NB4 (cell line): ENCODE measurements around the gene EMP2.

Experiments used
- CTCF ChIP-seq: IDR thresholded peaks from one replicate; pipeline ENCODE4 v1.5.1; 2012; ENCODE audit warnings: low read depth, low read length
- TF ChIP-seq, protein P1 (sequence below): IDR thresholded peaks from 2 replicates; pipeline ENCODE4 v1.6.1; 2011; ENCODE audit warnings: low read depth, low read length

DNA sequence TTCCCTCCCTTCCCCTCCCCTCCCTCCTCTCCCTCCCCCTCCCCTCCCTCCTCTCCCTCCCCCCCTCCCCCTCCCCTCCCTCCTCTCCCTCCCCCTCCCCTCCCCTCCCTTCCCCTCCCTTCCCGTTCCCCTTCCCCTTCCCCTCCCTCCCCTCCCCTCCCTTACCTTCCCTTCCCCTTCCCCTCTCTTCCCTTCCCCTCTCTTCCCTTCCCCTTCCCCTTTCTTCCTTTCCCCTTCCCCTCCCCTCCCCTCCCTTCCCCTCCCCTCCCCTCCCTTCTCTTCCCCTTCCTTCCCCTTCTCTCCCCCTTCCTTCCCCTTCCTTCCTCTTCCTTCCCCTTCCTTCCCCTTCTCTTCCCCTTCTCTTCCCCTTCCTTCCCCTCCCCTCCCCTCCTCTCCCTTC lies 61.1 kb downstream of the EMP2 start:
- no peak for TF ChIP-seq CTCF
- TF ChIP-seq, protein P1, sequence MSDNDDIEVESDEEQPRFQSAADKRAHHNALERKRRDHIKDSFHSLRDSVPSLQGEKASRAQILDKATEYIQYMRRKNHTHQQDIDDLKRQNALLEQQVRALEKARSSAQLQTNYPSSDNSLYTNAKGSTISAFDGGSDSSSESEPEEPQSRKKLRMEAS, result no peak
